SIG-M5 treated with dmso at 0.1 percent for 504 hours (cell line): ENCODE data around the gene NT5C1A.

Experiments
- DNase-seq: peaks from one replicate; lab custom pipeline; 2025; ENCODE audit not compliant: unreplicated experiment; lab: John Stamatoyannopoulos, UW

NT5C1A gene

DNA sequence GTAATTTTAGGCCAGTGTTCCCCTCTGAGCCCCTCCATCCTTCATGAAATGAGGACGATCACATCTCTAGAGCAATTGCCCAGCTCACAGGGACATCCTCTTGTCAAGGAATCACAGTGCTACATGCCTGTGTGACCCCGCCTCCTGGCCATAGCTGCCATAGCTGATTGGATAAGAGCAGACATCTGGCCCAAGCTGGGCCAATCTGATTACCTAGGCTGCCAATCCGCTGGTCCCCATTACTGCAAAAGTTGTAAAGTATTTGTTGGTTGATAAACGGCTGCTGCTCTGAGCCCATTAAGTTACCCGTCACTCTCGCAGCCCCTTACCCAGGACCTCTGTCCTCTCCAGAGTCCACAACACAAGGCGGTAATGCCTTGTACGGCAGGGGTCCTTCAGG lies 8.3 kb downstream of the NT5C1A start:
- DNase-seq: no peak

- DNase-seq: no peak
Observed at GRCh38 chr1:39662861-39663260, 9.0 kb downstream of the NT5C1A start.

GRCh38 chr1:39659538-39659937 lies 12.4 kb downstream of the NT5C1A start:
- no peak for DNase-seq

GRCh38 chr1:39659110-39659509 lies 12.8 kb downstream of the NT5C1A start:
- DNase-seq: no peak

- peak; percentile 68 for DNase-seq
Observed at GRCh38 chr1:39657923-39658485, 13.9 kb downstream of the NT5C1A start.

DNA sequence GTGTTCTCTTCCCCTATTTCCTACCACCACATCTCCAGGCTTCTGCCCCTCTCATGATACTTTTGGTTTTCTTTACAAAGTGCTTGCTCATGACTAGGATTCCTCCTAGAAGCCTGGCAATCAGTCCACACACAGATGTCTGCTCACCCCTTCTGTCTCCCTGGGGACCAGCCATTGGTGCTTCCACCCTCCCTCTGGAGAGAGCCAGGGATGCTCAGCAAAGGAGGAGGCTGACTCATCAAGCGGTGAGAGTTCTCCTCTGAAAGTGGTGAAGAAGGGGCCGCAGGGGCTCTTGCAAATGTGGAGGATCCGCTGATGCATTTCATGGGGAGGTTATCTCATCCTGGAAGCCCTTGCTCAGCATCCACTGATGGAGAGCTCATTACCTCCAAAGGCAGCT lies 14.5 kb downstream of the NT5C1A start:
- no peak for DNase-seq

GRCh38 chr1:39656391-39656790 lies 15.5 kb downstream of the NT5C1A start:
- DNase-seq: no peak

GRCh38 chr1:39655578-39656268 lies 16.2 kb downstream of the NT5C1A start:
- no peak for DNase-seq

DNA sequence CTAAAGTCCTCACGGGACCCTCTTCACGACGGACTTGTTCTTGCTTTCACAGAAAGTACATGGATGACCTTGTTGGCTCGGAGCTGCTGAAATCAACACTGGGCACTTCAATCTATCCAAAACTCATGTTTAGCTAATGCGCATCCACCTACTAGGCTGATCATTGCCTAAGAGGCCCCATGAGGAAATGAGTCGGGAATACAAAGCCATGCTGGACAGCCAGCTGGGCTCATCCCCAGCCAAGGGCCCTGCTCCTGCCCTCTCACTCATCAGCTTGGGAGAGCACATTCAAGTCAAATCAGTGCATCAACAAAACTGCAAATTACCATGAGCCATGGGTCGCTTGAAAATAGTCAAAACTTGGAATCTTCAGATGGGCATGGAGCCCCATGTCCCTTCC lies 17.6 kb downstream of the NT5C1A start:
- DNase-seq: no peak

DNA sequence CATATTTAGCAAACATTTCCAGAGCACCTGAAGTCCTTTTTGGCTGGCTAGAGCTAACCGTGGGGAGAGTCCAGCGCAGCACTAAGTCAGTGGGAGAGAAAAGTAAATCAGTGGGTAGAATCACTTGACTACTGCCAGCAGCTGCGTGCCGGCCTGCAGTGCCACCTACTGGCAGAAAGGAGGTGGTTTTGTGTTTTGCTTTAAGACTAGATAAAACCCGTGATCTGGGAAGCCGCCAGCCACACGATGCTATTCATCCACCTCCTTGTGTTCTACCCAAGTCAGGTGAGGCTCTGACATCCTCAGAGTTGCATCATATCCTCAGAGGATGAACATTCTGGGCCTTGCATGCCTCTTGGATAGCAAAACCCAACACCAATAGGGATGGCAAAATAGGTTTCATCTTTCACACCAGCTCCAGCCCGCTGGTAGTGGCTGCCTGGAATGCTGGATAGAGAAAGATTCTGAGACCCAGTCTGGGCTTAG lies 18.3 kb downstream of the NT5C1A start:
- DNase-seq: peak; percentile 73

DNA sequence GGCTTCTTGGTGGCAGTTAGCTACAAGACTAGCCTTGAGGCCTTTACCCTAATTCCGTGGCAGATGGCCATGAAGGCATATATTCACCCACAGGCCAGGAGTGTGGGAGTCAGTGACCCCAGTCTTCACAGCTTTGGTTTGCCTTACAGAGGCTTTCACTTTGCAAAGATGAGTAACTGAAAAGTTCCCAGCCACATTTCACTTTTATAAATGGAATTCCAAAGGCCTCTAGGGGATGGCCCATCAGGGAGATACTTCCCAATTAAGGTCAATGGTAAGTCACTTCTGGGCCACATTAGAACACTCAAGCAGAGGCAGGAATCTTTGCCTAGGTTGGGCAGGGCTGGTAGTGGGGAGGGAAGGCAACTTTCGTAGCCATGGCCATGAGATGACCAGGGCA lies 19.4 kb downstream of the NT5C1A start:
- DNase-seq: no peak

GRCh38 chr1:39652105-39652504 lies 19.8 kb downstream of the NT5C1A start:
- DNase-seq: no peak

GRCh38 chr1:39650431-39650830 lies 21.5 kb downstream of the NT5C1A start:
- DNase-seq: no peak

DNA sequence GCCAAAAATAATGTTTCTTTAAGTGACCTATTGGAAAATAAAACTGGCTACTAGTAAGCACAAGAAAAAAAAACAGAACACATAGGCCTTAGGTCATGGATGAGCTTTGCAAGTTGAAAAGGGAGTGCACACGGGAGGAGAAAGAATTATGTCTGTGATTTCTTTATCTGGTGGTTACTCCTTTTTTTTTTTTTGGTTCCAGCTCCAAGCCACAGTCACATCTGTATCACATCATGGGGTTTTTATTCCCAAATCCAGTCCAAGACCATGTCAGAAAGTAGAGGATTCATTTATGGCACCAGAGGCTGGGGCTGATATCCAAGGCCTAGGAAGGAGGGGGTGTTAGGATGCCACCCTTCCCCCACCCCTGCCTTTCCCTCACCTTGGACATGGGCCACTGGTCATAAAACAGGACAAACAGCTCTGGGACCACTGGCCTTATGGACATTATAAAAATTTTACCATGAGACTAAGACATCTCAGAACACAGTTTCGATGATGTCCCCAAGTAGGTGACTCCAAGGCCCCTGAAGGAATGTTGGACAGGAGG lies 22.2 kb downstream of the NT5C1A start:
- no peak for DNase-seq

- DNase-seq: no peak
Observed at GRCh38 chr1:39648496-39648895, 23.4 kb downstream of the NT5C1A start.

GRCh38 chr1:39647247-39647646 lies 24.7 kb downstream of the NT5C1A start:
- no peak for DNase-seq

GRCh38 chr1:39646232-39647081 lies 25.4 kb downstream of the NT5C1A start:
- DNase-seq: no peak

DNA sequence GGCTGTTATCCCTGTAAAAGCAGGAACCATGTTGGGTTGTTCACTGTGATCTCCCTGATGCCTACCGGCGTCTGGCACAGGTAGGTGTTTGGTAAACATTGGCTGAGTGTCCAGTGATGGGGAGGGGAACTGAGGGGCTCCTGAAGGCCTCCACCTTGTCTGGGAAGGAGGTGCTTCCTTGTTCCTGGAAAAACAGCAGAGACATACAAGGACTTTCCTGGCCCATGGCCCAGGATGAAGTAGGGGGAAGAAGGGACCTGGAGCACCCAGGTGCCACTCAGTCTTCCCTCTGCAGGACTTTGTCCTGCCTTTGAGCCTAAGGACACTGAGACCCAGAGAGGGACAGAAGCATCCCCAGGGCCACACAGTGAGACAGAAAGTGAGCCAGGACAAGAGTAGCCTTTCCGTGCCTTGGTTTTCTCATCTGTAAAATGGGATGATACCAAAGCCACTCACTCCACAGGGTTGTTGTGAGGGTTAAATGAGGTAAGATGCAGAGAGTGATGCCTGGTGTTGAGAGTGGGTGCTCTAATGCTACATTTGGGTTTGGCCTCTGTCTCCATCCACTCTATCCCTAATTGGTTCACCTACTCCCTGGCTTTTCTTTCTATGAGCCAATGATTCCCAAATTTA lies 26.4 kb downstream of the NT5C1A start:
- no peak for DNase-seq

DNA sequence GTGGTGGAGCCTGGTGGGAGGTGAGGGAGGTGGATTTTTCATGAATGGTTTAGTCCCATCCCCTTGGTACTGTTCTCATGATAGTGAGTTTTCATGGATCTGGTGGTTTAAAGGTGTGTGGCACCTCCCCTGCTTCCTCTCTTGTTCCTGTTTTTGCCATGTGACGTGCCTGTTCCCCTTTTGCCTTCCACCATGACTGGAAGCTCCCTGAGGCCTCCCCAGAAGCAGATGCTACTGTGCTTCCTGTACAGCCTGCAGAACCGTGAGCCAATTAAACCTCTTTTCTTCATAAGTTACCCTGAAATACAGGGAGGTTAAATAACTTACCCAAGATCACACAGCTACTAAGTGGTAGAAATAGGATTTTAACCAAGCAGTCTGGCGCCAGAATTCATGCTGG lies 28.2 kb downstream of the NT5C1A start:
- no peak for DNase-seq

- DNase-seq: no peak
Observed at GRCh38 chr1:39642796-39643195, 29.1 kb downstream of the NT5C1A start.

GRCh38 chr1:39640861-39641260 lies 31.0 kb downstream of the NT5C1A start:
- DNase-seq: no peak
